Chondrocyte (in vitro differentiated cells): Measurements from ENCODE around the gene ABI3. TPM values are rescaled to one million over a fixed set of nuclear protein-coding genes. Genes with fewer than 3 reads are reported as not detected.
"Not testable (repeated sequence)": the region's sequence is repeated elsewhere in the genome, so short reads cannot be mapped to it uniquely, and the experiment has no call there.

ENCODE experiments used
- DNase-seq: peaks from one replicate; pipeline ENCODE4 v3.0.0; 2021; ENCODE audit warnings: mixed read lengths, low spot score
- H3K27ac Mint-ChIP-seq: one replicate; pipeline ENCODE4 v1.8.0; 2021; ENCODE audit warnings: mild to moderate bottlenecking, moderate library complexity, mixed read lengths; ENCODE audit not compliant: unreplicated experiment
- H3K27me3 Mint-ChIP-seq: 2 replicates; pipeline ENCODE4 v1.8.0; 2021; ENCODE audit warnings: low read depth, mixed read lengths
- H3K36me3 Mint-ChIP-seq: 2 replicates; pipeline ENCODE4 v1.8.0; 2021; ENCODE audit warnings: low read depth, mixed read lengths
- H3K4me1 Mint-ChIP-seq: 2 replicates; pipeline ENCODE4 v1.8.0; 2021; ENCODE audit warnings: low read depth, mild to moderate bottlenecking, mixed read lengths
- H3K4me3 Mint-ChIP-seq: one replicate; pipeline ENCODE4 v1.8.0; 2021; ENCODE audit warnings: mild to moderate bottlenecking, moderate library complexity, mixed read lengths; ENCODE audit not compliant: unreplicated experiment
- H3K9me3 Mint-ChIP-seq: 2 replicates; pipeline ENCODE4 v1.8.0; 2021; ENCODE audit warnings: low read depth, mixed read lengths
- total RNA-seq: library from RNA; stranded (reverse); gene quantifications from 3 replicates; pipeline ENCODE4 v1.2.1, GENCODE V29; 2021
- TF ChIP-seq, protein P1 (sequence below): fragments of 200-600 bp; sonication (generic); IDR thresholded peaks from 2 replicates; pipeline ENCODE4 v1.5.0; 2021; ENCODE audit warnings: antibody characterized with exemption, mild to moderate bottlenecking, moderate library complexity

Gene ABI3
- total RNA-seq, 1 donor from 2014 or later: not detected

- H3K27me3 Mint-ChIP-seq: no peaks in the 10 kb centered on the region
- no peak overlapping the region for H3K4me3 Mint-ChIP-seq
- H3K36me3 Mint-ChIP-seq: no peaks in the 10 kb centered on the region
- H3K4me1 Mint-ChIP-seq: peaks cover 16% of the 10 kb centered on the region
- DNase-seq: no peak
- TF ChIP-seq, protein P1, sequence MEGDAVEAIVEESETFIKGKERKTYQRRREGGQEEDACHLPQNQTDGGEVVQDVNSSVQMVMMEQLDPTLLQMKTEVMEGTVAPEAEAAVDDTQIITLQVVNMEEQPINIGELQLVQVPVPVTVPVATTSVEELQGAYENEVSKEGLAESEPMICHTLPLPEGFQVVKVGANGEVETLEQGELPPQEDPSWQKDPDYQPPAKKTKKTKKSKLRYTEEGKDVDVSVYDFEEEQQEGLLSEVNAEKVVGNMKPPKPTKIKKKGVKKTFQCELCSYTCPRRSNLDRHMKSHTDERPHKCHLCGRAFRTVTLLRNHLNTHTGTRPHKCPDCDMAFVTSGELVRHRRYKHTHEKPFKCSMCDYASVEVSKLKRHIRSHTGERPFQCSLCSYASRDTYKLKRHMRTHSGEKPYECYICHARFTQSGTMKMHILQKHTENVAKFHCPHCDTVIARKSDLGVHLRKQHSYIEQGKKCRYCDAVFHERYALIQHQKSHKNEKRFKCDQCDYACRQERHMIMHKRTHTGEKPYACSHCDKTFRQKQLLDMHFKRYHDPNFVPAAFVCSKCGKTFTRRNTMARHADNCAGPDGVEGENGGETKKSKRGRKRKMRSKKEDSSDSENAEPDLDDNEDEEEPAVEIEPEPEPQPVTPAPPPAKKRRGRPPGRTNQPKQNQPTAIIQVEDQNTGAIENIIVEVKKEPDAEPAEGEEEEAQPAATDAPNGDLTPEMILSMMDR: no peak
- H3K27ac Mint-ChIP-seq: no peak overlapping the region
- no peaks in the 10 kb centered on the region for H3K9me3 Mint-ChIP-seq
Measured at GRCh38 chr17:49258394-49258793, 47.9 kb downstream of the ABI3 start.

DNA sequence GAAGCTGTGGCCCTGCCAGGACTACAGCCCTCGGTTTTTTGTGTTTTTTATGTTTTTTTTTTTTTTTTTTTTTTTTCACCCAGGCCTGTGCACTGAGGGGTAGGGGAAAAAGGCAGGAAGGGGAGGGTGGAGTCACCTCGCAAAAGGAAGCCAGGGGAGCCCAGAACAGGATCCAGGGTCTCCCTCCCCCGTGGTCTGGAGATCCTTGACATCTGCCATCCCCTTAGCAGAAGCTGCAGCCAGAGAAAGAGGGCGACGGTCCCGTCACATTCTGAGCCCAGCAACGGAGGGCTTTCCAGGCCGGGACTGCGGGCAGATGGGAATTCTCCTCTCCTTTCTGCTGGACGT lies 49.1 kb downstream of the ABI3 start:
- Mint-ChIP-seq H3K4me1 (peaks cover 17% of the 10 kb centered on the region), H3K36me3 (no peaks in the 10 kb centered on the region), H3K27me3 (no peaks in the 10 kb centered on the region), H3K9me3 (no peaks in the 10 kb centered on the region), H3K27ac (peak overlapping the region; percentile 90), H3K4me3 (peak overlapping the region; percentile 73)
- DNase-seq: no peak
- TF ChIP-seq, protein P1: no peak

- H3K4me3 Mint-ChIP-seq: peak overlapping the region; percentile 74
- peaks cover 17% of the 10 kb centered on the region for H3K4me1 Mint-ChIP-seq
- no peaks in the 10 kb centered on the region for H3K9me3 Mint-ChIP-seq
- H3K27me3 Mint-ChIP-seq: no peaks in the 10 kb centered on the region
- H3K36me3 Mint-ChIP-seq: no peaks in the 10 kb centered on the region
- TF ChIP-seq, protein P1: peak; percentile 25
- peak overlapping the region; percentile 90 for H3K27ac Mint-ChIP-seq
- no peak for DNase-seq
Measured at GRCh38 chr17:49260011-49260816, 49.7 kb downstream of the ABI3 start.

DNA sequence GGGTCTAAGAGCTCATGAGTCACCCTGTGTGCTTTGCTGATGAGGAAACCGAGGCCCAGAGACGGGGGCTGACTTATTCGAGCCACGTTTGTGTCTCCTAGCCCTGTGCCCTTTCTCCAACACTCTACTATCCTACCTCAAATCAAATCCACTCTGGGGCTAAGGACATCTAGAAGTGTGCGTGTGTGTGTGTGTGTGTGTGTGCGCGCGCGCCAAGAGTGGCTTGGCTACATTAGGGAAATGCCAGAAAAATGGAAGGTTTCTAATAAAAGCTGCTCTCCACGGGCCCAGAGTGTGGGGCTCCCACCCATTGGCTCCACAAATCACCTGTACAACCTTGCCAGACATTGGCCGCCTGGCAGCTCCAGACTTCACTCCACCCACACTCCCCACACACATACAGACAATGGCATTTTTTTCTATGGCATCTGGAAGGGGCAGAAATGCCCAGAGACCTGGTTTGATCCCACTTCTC lies 50.3 kb downstream of the ABI3 start:
- H3K27me3 Mint-ChIP-seq: no peaks in the 10 kb centered on the region
- H3K27ac Mint-ChIP-seq: peak overlapping the region; percentile 85
- no peak for DNase-seq
- H3K9me3 Mint-ChIP-seq: no peaks in the 10 kb centered on the region
- no peaks in the 10 kb centered on the region for H3K36me3 Mint-ChIP-seq
- H3K4me1 Mint-ChIP-seq: peaks cover 17% of the 10 kb centered on the region
- peak overlapping the region; percentile 74 for H3K4me3 Mint-ChIP-seq
- TF ChIP-seq, protein P1: no peak

DNA sequence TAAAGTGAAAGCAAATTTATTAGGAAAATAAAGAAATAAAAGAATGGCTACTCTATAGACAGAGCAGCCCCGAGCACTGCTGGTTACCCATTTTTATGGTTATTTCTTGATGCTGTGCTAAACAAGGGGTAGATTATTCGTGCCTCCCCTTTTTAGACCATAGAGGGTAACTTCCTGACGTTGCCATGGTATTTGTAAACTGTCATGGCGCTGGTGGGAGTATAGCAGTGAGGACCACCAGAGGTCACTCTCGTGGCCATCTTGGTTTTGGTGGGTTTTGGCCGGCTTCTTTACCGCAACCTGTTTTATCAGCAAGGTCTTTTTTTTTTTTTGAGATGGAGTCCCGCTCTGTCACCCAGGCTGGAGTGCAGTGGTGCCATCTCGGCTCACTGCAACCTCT lies 51.0 kb downstream of the ABI3 start:
- H3K9me3 Mint-ChIP-seq, DNase-seq, H3K27me3 Mint-ChIP-seq, H3K4me3 Mint-ChIP-seq, H3K36me3 Mint-ChIP-seq, H3K27ac Mint-ChIP-seq: not testable (repeated sequence)
- H3K4me1 Mint-ChIP-seq: peaks cover 17% of the 10 kb centered on the region

- Mint-ChIP-seq H3K4me1 (peaks cover 7% of the 10 kb centered on the region), H3K36me3 (no peaks in the 10 kb centered on the region)
Measured at GRCh38 chr17:49266233-49266632, 55.7 kb downstream of the ABI3 start.

More at GRCh38 chr17:49266233-49266632, 55.7 kb downstream of the ABI3 start:
- Mint-ChIP-seq H3K27ac (no peak overlapping the region), H3K9me3 (no peaks in the 10 kb centered on the region), H3K4me3 (no peak overlapping the region), H3K27me3 (no peaks in the 10 kb centered on the region)
- DNase-seq: no peak
- TF ChIP-seq, protein P1: no peak
